GM21390 (cell line): Measurements from ENCODE around the gene NES.

ENCODE experiments used
- ATAC-seq: cut with Tn5 transposase; IDR thresholded peaks from one replicate; pipeline ENCODE4 v1.9.1; 2021; ENCODE audit not compliant: unreplicated experiment

NES gene

GRCh38 chr1:156684227-156684782, 7.1 kb upstream of the NES start:
- no peak for ATAC-seq

DNA sequence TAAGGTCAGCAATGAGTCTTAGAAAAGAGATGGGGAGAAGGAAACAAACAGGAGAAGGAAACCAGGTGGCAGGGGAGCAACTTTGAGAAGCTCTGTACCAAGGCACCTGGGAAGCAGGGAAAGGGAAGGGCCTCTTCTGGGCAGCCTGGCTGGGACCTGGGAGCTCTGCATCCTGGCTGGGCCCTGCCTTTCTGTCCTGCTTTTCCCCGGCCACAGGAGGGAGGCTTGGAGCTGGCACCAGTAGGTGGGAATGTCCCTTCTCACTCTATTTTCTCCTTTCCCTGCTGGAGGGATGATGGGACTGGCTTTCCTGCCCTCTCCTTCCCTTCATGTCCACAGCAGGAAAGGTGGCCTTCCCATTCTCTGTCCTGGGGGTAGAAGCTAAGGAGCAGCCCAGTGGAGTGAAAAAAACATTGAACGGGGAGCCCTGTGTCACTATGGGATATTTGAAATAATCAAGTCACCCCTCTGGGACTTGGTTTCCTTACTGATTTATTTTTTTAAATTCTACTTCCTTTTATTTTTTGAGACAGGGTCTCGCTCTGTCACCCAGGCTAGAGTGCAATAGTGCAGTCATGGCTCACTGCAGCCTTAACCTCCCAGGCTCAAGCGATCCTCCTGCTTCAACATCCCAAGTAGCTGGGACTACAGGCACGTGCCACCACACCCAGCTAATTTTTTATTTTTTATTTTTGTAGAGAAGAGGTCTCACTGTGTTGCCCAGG, 5.1 kb upstream of the NES start:
- ATAC-seq = no peak

- no peak for ATAC-seq
Measured at GRCh38 chr1:156681196-156681960, 4.2 kb upstream of the NES start.

DNA sequence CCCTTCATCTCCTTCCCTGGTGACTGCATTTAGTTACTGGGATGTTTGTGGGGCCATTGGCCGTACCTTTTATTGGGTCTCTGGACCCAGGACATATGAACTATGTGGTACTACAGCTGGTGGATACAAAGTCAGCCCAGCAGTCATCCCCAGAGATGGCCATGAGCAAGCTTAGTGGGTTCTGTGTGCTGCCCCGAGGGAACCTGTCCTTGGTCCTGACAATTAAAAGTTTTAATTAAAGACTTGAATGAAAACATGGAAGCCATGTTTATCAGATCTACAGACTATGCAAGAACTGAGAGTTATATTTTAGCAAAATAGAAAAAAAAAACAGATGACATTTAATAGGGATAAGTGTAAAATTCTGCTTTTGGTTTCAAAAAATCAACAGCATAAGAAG, 2.8 kb upstream of the NES start:
- no peak for ATAC-seq

- no peak for ATAC-seq
Measured at GRCh38 chr1:156677616-156678596, 699 bp upstream of the NES start.

DNA sequence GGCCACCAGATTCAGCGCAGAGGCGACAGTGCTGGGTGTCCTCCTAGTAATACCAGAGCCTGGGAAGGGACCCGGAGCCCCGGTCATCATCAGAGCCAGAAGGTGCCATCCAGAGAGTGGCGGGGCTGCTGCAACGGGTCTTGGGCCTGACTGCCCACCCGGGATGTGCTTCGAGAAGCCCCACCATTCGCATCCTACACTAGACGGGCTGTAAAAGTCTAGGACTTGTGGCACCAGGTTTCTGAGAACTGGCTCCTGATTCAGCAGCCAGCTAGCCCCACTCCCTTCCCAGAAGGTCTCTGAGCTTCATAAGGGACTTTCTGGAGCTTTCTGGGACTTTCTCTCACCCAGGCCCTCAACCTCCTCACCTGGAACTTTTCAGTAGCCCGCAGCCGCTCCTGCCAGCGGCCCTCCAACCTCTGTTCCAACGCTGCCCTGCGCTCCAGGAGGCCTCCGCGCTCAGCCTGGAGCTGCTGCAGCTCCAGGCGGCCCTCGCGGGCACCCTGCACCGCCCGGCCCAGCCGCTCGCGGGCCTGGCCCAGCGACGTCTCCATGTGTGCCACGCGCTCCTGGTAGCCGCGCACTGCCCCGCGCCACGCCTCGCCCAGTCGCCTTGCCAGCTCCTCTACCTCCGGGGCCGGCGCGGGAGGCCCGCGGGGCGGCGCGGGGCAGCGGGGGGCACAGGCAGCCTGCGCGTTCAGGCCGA, 940 bp downstream of the NES start:
- no peak for ATAC-seq

GRCh38 chr1:156675210-156676113, 1.7 kb downstream of the NES start:
- ATAC-seq = no peak

DNA sequence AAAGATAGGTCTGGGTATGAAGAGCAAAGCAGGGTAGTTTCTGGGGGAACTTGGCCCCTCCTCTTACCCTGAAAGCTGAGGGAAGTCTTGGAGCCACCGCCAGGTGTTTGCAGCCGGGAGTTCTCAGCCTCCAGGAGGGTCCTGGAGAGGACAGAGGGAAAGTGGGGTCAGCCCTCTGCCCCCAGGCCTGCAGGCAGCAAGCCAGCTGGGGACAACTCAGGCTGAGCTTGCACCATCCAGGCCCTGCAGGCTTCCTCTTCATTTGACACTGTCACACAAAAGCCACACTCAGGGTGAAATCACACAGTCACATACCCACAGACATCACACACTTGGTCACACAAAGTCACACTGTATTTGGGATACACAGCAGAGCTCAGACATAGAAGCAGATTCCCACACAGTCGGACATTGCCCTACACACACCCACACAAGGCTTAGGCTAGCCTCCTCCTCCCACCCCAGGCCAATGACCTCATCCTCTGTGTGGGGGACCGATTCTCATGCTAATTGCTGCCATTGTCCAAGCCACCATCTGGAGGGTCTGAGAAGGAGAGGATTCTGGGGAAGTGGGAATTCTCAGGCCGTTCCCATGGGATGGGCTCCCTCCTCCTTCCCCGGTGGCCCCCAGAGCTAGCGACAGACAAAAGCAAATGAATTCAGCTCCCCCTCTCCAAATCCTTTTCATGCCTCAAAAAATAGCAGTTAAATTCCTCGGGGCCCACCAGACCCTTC, 3.7 kb downstream of the NES start:
- no peak for ATAC-seq

GRCh38 chr1:156671804-156672203, 5.4 kb downstream of the NES start:
- no peak for ATAC-seq

DNA sequence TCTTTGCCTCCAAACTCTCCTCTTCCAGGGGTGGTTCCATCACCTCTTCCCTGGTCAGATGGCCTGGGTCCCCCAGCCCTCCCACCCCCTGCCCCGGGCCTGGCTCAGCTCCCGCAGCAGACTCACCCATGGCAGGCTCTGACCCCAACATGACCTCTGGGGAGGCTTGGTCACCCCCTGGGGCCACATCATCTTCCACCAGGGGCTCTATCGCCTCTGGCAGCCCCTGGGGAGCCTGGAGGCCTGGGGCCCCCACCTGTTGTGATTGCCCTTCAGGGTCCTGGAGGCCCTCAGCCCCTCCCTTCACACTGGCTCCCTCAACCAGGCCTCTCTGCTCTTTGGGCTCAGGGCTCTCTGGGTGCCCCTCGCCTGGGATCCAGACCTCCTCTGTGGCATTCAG, 6.4 kb downstream of the NES start:
- no peak for ATAC-seq

- no peak for ATAC-seq
Measured at GRCh38 chr1:156670359-156670758, 6.8 kb downstream of the NES start.

DNA sequence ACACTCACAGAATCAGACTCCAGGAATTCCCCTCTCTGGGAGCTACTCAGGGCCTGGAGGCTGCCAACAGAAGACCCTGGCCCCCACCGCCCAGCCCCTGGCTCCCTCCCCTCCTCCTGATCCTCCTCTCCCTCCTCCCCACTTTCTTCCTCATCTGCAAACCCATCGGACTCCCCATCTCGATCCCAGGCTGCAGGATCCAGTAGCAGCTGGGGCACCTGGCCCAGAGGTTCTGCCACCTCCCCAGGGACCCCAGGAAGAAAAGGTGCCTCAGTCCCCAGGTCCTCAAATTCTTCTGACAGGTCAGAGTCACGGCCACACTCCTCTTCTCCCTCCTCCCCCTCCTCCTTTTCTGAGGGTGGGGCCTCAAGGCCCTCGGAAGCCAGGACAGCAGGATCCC, 7.4 kb downstream of the NES start:
- ATAC-seq = no peak

DNA sequence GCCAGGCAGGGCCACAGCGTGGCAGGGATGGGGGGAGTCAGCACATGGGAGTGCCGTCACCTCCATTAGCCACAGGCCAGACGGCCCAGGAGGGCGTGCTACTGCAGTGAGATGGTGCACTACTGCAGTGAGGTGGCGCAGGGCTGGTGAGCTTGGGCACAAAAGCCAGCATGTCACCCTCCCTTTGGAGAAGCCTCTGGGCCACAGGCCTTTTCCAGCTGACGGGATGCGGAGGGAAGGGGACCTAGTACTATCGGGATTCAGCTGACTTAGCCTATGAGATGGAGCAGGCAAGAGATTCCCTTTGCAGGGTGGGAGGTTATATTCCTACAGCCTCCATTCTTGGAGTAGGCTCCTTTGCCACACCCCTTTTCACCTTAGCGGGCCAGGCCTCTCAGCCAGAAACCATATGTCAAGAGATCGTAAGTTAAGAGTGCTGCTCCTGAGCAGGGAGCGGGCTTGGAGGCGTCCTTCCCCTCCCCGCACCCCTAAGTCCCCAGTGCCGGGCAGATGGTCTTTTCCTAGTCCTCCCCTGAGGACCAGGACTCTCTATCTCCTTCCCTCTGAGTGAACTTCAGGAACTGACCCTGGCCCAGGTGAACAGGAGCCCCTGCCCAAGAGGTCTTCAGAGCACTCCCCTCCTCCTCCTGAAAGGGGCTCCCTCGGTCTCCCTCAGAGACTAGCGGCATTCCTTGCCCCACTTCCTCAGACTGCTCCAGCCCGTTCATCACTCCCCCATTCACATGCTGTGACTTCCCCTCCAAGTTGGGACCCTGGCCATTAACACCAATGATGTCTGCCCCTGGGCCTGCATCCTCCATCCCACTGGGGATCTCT, 8.2 kb downstream of the NES start:
- no peak for ATAC-seq

DNA sequence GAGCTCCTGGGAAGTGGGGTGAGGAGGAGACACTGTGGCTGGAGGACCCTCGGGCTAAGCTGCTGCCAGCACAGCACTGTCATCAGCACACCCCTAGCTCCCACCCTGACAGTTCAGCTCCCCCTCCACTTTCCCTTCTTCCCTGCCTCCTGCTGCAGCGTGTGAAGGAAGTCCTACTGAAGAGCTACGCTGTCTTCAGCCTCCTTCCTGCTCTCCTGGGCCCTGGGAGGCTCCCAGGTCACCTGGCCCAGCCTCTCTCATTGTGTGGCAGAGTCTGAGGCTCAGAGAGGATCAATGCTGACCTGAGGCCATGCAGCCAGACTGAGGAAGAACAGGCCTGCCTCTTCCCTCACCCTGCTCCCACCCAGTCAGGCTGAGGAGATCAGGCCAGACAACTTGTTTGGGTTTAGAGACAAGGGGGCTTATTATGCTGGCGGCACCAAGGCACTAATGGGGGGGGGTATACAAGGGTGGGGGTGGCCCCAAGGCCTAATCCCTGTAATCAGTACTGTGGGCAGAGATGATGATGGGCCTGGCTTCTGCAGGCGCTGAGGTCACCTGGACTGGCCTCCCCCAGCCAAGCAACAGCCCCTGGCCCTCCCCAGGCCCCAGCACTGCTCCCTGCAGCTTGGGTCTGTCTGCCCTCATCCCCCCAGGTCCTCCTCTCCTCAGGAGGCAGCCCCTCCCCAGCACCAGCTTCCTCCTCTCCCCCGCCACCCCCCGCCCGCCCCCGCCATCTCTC, 9.1 kb downstream of the NES start:
- ATAC-seq = no peak

GRCh38 chr1:156667610-156667967, 9.6 kb downstream of the NES start:
- ATAC-seq = no peak

DNA sequence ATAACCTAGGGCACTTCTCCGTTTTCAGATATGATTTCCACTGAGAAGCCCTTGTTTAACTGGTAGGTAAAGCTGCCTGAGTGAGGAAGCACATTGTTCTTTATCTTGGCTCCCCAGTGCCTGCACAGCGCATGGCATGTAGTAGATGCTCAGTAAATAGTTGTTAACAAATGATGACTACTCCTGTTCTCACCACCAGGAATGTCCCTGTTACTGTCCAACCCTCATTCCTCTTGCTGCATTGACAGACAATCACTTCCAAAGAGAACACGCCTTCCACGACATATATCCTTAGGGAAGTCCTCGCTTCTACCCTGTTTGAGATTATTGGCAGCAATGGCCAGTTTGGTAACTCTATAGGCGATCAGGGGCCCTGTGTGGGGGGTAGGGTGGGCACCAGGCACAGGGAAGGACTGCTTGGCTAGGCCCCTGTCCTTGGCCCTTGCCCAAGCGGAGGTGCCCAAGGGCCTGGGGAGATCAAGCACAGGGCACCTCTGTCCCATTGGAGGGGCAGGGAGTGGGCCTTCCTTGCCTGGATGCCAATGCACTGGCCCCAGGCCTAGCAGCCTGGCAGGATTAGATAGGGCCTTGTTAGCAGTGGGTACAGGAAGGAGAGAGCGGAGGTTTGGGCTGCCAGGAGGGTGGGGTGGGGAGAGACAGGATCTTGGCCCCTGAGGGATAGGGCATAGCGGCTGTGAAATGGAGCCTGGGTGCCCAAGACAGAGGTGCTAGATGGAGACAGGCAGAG, 10.2 kb downstream of the NES start:
- ATAC-seq = no peak

DNA sequence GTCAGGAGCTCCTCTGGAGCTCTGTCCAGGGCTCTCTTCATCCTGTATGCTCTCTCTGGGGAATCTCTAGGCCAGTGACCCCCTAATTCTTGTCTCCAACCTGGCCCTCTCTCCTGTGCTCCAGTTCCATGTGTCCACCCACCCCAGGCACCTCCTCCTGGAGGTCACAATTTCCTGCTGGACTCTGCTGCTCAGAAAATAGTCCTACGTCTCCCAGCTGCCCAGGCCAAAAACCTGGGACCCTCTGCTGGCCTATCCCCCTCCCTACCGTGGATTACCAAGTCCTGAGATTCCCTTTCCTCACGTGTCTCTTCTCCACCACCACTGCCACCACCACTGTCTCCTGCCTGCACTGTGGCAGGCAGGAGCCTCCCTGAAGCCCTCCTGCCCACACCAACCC, 11.7 kb downstream of the NES start:
- no peak for ATAC-seq
